ENCODE measurements around the gene DMD.
"Not testable (repeated sequence)": the region's sequence is repeated elsewhere in the genome, so short reads cannot be mapped to it uniquely, and the experiment has no call there.

Gene DMD

GRCh38 chrX:31383991-31384390, 1827.4 kb downstream of the DMD start:
- no peak for DNase-seq

- not testable (repeated sequence) for DNase-seq
Observed at GRCh38 chrX:31378973-31379372, 1832.4 kb downstream of the DMD start.

- not testable (repeated sequence) for DNase-seq
Observed at GRCh38 chrX:31377821-31378220, 1833.5 kb downstream of the DMD start.

GRCh38 chrX:31376408-31377022, 1834.8 kb downstream of the DMD start:
- DNase-seq, result no peak

GRCh38 chrX:31374786-31375185, 1836.6 kb downstream of the DMD start:
- no peak for DNase-seq

- DNase-seq, result no peak
Observed at GRCh38 chrX:31371956-31372355, 1839.4 kb downstream of the DMD start.

- DNase-seq, result no peak
Observed at GRCh38 chrX:31367816-31368215, 1843.5 kb downstream of the DMD start.

GRCh38 chrX:31366041-31366440, 1845.3 kb downstream of the DMD start:
- no peak for DNase-seq

- no peak for DNase-seq
Observed at GRCh38 chrX:31356275-31357212, 1854.8 kb downstream of the DMD start.

- no peak for DNase-seq
Observed at GRCh38 chrX:31355206-31355955, 1856.0 kb downstream of the DMD start.

GRCh38 chrX:31353095-31353494, 1858.3 kb downstream of the DMD start:
- no peak for DNase-seq

GRCh38 chrX:31350808-31351074, 1860.6 kb downstream of the DMD start:
- no peak for DNase-seq

GRCh38 chrX:31349515-31349914, 1861.8 kb downstream of the DMD start:
- DNase-seq, result no peak

GRCh38 chrX:31340587-31340986, 1870.8 kb downstream of the DMD start:
- no peak for DNase-seq

- no peak for DNase-seq
Observed at GRCh38 chrX:31338991-31339350, 1872.4 kb downstream of the DMD start.

GRCh38 chrX:31337332-31337731, 1874.0 kb downstream of the DMD start:
- no peak for DNase-seq

- no peak for DNase-seq
Observed at GRCh38 chrX:31336419-31336818, 1874.9 kb downstream of the DMD start.

GRCh38 chrX:31334997-31335396, 1876.4 kb downstream of the DMD start:
- no peak for DNase-seq

GRCh38 chrX:31333165-31333831, 1878.1 kb downstream of the DMD start:
- DNase-seq, result no peak

- DNase-seq, result no peak
Observed at GRCh38 chrX:31331928-31332327, 1879.4 kb downstream of the DMD start.

- DNase-seq, result no peak
Observed at GRCh38 chrX:31331015-31331414, 1880.3 kb downstream of the DMD start.

- DNase-seq, result no peak
Observed at GRCh38 chrX:31329298-31329697, 1882.1 kb downstream of the DMD start.

GRCh38 chrX:31323658-31324057, 1887.7 kb downstream of the DMD start:
- DNase-seq, result no peak

Data from activated CD4-positive, alpha-beta T cell treated with anti-CD3 and anti-CD28 coated beads for 48 hours (primary cell).